IMR-90 (cell line): ENCODE data around the gene DGKG. TPM values are rescaled to one million over a fixed set of nuclear protein-coding genes. Genes with fewer than 3 reads are reported as not detected.
A peak's percentile ranks its signal among the peaks of the same experiment; 100 is the strongest.

ENCODE experiments used
- ATAC-seq: fragments of 200-7000 bp; cut with Tn5 transposase; 2 replicates; pipeline ENCODE4 v1.9.1; 2020; ENCODE audit warnings: low read depth, mild to moderate bottlenecking, moderate library complexity
- BruUV-seq: library from RNA; stranded (reverse); fragments of 400-500 nt; replicated peaks from 2 replicates; lab custom pipeline; 2021; lab: Mats Ljungman, UMichigan
- CTCF ChIA-PET: fragments of 300-600 bp; formaldehyde crosslinking; extraction: SDS; loops from one replicate; lab custom pipeline; 2021; ENCODE audit warnings: antibody characterized with exemption; lab: Yijun Ruan, JAX
- POLR2A ChIA-PET: fragments of 300-600 bp; sonication (Branson Sonifier 250); formaldehyde crosslinking; loops from one replicate; lab custom pipeline; 2022; ENCODE audit warnings: antibody characterized with exemption; ENCODE audit not compliant: unreplicated experiment; lab: Charles Lee
- DNase-seq: peaks from one replicate; pipeline ENCODE4 v3.0.0; 2013
- H2AFZ ChIP-seq: replicated peaks from 2 replicates; pipeline ENCODE3; 2013; ENCODE audit warnings: low read length, mild to moderate bottlenecking; ENCODE audit not compliant: poor library complexity
- H2AK5ac ChIP-seq: 2 replicates; pipeline ENCODE4 v1.6.1; 2013; ENCODE audit warnings: low read depth, low read length, inconsistent platforms
- H2AK9ac ChIP-seq: replicated peaks from 2 replicates; pipeline ENCODE3; 2013; ENCODE audit warnings: mild to moderate bottlenecking, low read depth, low read length, moderate library complexity; ENCODE audit not compliant: poor library complexity
- H2BK120ac ChIP-seq: 2 replicates; pipeline ENCODE4 v1.6.1; 2013; ENCODE audit warnings: low read depth, low read length, inconsistent platforms
- H2BK15ac ChIP-seq: 3 replicates; pipeline ENCODE4 v1.6.1; 2013; ENCODE audit warnings: low read depth, low read length, inconsistent platforms
- H2BK20ac ChIP-seq: 2 replicates; pipeline ENCODE4 v1.6.1; 2013; ENCODE audit warnings: low read depth, mild to moderate bottlenecking, inconsistent platforms, low read length, moderate library complexity
- H2BK5ac ChIP-seq: 2 replicates; pipeline ENCODE4 v1.6.1; 2013; ENCODE audit warnings: mild to moderate bottlenecking, low read depth, low read length, inconsistent platforms; ENCODE audit not compliant: poor library complexity, severe bottlenecking
- H3K14ac ChIP-seq: replicated peaks from 2 replicates; pipeline ENCODE4 v1.6.1; 2013; ENCODE audit warnings: low read depth, low read length, inconsistent platforms
- H3K18ac ChIP-seq: 2 replicates; pipeline ENCODE4 v1.6.1; 2013; ENCODE audit warnings: low read depth, low read length, control low read depth
- H3K23ac ChIP-seq: 2 replicates; pipeline ENCODE4 v1.6.1; 2013; ENCODE audit warnings: low read depth, low read length, inconsistent platforms
- H3K27ac ChIP-seq: 2 replicates; pipeline ENCODE4 v1.5.1; 2013; ENCODE audit warnings: mild to moderate bottlenecking, control low read depth, low read length; ENCODE audit not compliant: insufficient read depth
- H3K27me3 ChIP-seq: 2 replicates; pipeline ENCODE4 v1.6.1; 2013; ENCODE audit warnings: low read length; ENCODE audit not compliant: control insufficient read depth, insufficient read depth
- H3K36me3 ChIP-seq: 2 replicates; pipeline ENCODE4 v1.6.1; 2013; ENCODE audit warnings: low read length, mixed read lengths; ENCODE audit not compliant: control insufficient read depth, insufficient read depth
- H3K4ac ChIP-seq: 2 replicates; pipeline ENCODE4 v1.6.1; 2013; ENCODE audit warnings: low read depth, low read length, inconsistent platforms
- H3K4me1 ChIP-seq: 2 replicates; pipeline ENCODE4 v1.6.1; 2013; ENCODE audit warnings: low read length, mixed read lengths; ENCODE audit not compliant: control insufficient read depth, insufficient read depth
- H3K4me2 ChIP-seq: 2 replicates; pipeline ENCODE4 v1.6.1; 2013; ENCODE audit warnings: low read depth, mild to moderate bottlenecking, control low read depth, low read length, moderate library complexity
- H3K4me3 ChIP-seq: 2 replicates; pipeline ENCODE4 v1.5.1; 2013; ENCODE audit warnings: low read depth, mild to moderate bottlenecking, control low read depth, low read length, moderate library complexity; ENCODE audit not compliant: insufficient read depth
- H3K56ac ChIP-seq: 2 replicates; pipeline ENCODE4 v1.6.1; 2013; ENCODE audit warnings: low read length, inconsistent platforms; ENCODE audit not compliant: insufficient read depth; ENCODE audit errors: extremely low read depth
- H3K79me1 ChIP-seq, 2 experiments: 2 replicates each; pipeline ENCODE4 v1.6.1; 2013; ENCODE audit warnings: low read length in 2 of 2, inconsistent platforms in 1 of 2, low read depth in 1 of 2
- H3K9ac ChIP-seq: 2 replicates; pipeline ENCODE4 v1.6.1; 2013; ENCODE audit warnings: low read depth, low read length, control low read depth
- H3K9me1 ChIP-seq: 2 replicates; pipeline ENCODE4 v1.6.1; 2013; ENCODE audit warnings: low read length, inconsistent platforms; ENCODE audit not compliant: insufficient read depth
- H3K9me3 ChIP-seq: 2 replicates; pipeline ENCODE4 v1.6.1; 2013; ENCODE audit warnings: low read length; ENCODE audit not compliant: control insufficient read depth, insufficient read depth
- H4K20me1 ChIP-seq: 2 replicates; pipeline ENCODE4 v1.6.1; 2013; ENCODE audit warnings: low read length, inconsistent platforms; ENCODE audit not compliant: insufficient read depth
- H4K5ac ChIP-seq: 2 replicates; pipeline ENCODE4 v1.6.1; 2013; ENCODE audit warnings: mild to moderate bottlenecking, low read depth, low read length, control low read depth
- H4K8ac ChIP-seq, 2 experiments: 2 replicates each; pipeline ENCODE4 v1.6.1; 2013; ENCODE audit warnings: low read depth in 2 of 2, low read length in 2 of 2, control low read depth in 1 of 2, inconsistent platforms in 1 of 2
- H4K91ac ChIP-seq: 2 replicates; pipeline ENCODE4 v1.6.1; 2013; ENCODE audit warnings: low read depth, low read length, inconsistent platforms; ENCODE audit not compliant: insufficient read depth
- BHLHE40 ChIP-seq: fragments of 150-350 bp; IDR thresholded peaks from 2 replicates; pipeline ENCODE4 v1.6.1; 2016; ENCODE audit warnings: mild to moderate bottlenecking, low read depth, low read length
- CHD1 ChIP-seq: IDR thresholded peaks from 2 replicates; pipeline ENCODE4 v1.6.1; 2012; ENCODE audit warnings: low read depth, low read length, improper control_type of control experiment
- CTCF ChIP-seq: conservative IDR thresholded peaks from 2 replicates; pipeline ENCODE4 v1.5.1; 2012; ENCODE audit warnings: mild to moderate bottlenecking, low read depth, low read length, improper control_type of control experiment
- MAZ ChIP-seq: IDR thresholded peaks from 2 replicates; pipeline ENCODE4 v1.6.1; 2012; ENCODE audit warnings: low read depth, mild to moderate bottlenecking, low read length, improper control_type of control experiment, moderate library complexity, borderline replicate concordance
- NFE2L2 ChIP-seq: fragments of 150-350 bp; IDR thresholded peaks from 2 replicates; pipeline ENCODE4 v1.6.1; 2016; ENCODE audit warnings: low read depth, mild to moderate bottlenecking, low read length
- POLR2A ChIP-seq: IDR thresholded peaks from 2 replicates; pipeline ENCODE4 v1.6.1; 2012; ENCODE audit warnings: mild to moderate bottlenecking, low read depth, low read length
- RAD21 ChIP-seq: IDR thresholded peaks from 2 replicates; pipeline ENCODE4 v1.6.1; 2012; ENCODE audit warnings: low read length, improper control_type of control experiment
- WGBS, 2 experiments: methylation state at CpG; one replicate each; pipeline versions ENCODE4 v1.1.5 to v1.1.7; 2013; ENCODE audit warnings: missing lambda C conversion rate in 2 of 2; ENCODE audit not compliant: insufficient read length in 1 of 2; ENCODE audit errors: extremely low coverage in 2 of 2; 5-methylcytosine and 5-hydroxymethylcytosine counted together
- dilution Hi-C: fragments of 300-500 bp; cut with HindIII; formaldehyde crosslinking; loops from one replicate; pipeline ENCODE4 v1.14.3; 2018; ENCODE audit warnings: low sequenced_read_pairs; ENCODE audit not compliant: unreplicated experiment
- in situ Hi-C: fragments of 300-500 bp; cut with MboI; formaldehyde crosslinking; loops from 3 replicates; pipeline ENCODE4 v1.14.3; 2019; ENCODE audit warnings: low sequenced_read_pairs, inconsistent platforms, mixed read lengths
- intact Hi-C: fragments of 100-400 bp; cut with micrococcal nuclease; formaldehyde crosslinking; loops from 2 replicates; pipeline ENCODE4 v1.10.0; 2022
- polyA plus RNA-seq, 3 experiments: library from polyadenylated mRNA; depleted of rRNA; stranded (reverse); fragments of >200 nt; gene quantifications; 2 replicates each; pipeline ENCODE4 v1.2.3, GENCODE V29; 2012; ENCODE audit warnings: low replicate concordance in 1 of 3
- total RNA-seq: library from RNA; depleted of rRNA; stranded (reverse); fragments of >200 nt; gene quantifications from 2 replicates; pipeline ENCODE4 v1.2.3, GENCODE V29; 2012

DGKG gene
- total and polyA plus RNA-seq, 2 of the 4 experiments (the other 2 are of a cell fraction) = 1.2 to 4.1 TPM

GRCh38 chr3:186102687-186103086, 259.3 kb downstream of the DGKG start:
- ATAC-seq = no peak
- Histone ChIP-seq H4K5ac (no peak overlapping the region), H2AFZ (no peak overlapping the region), H2BK15ac (no peak overlapping the region), H3K56ac (no peak overlapping the region), H2BK5ac (no peak overlapping the region), H3K27ac (no peak overlapping the region), H3K9ac (no peak overlapping the region), H3K18ac (no peak overlapping the region), H3K23ac (no peak overlapping the region), H2BK20ac (peak overlapping the region; percentile 3; the same call in 1 of the 2 replicates), H3K4ac (no peak overlapping the region), H3K27me3 (no peaks in the 10 kb centered on the region), H4K20me1 (peaks cover 6% of the 10 kb centered on the region; the same call in 1 of the 2 replicates), H2AK9ac (no peak overlapping the region), H2BK120ac (no peak overlapping the region), H3K36me3 (no peaks in the 10 kb centered on the region), H3K4me2 (no peak overlapping the region), H3K4me1 (peaks cover 16% of the 10 kb centered on the region), H4K91ac (no peak overlapping the region), H3K9me3 (no peaks in the 10 kb centered on the region), H3K4me3 (no peak overlapping the region), H3K14ac (no peak overlapping the region; the same call in 1 of the 2 replicates), H2AK5ac (no peak overlapping the region), H4K8ac (no peak overlapping the region), H3K79me1 (peaks cover 27 to 44% of the 10 kb centered on the region in 2 experiments; a peak in 3 of 4 replicates), H3K9me1 (peaks cover 3% of the 10 kb centered on the region; the same call in 1 of the 2 replicates)
- dilution Hi-C loops (no loop called here), in situ Hi-C loops (no loop called here), intact Hi-C loops (loop anchor here (5.0 to 10.0 kb wide), 2 partner anchors 370 to 682 kb away; partner anchors contain the start of gene EIF4A2)
- ChIA-PET CTCF (interaction anchor here (0.6 kb wide), 1 partner anchor 548 kb away, joined by 3 read pairs; no protein-coding TSS in a partner anchor), POLR2A (no interaction called here)
- DNase-seq = peak; percentile 22
- no TSS peak for BruUV-seq
- TF ChIP-seq RAD21 = no peak
- no peak for TF ChIP-seq CTCF
- TF ChIP-seq MAZ = no peak
- TF ChIP-seq NFE2L2 = no peak
- no peak for TF ChIP-seq BHLHE40
- TF ChIP-seq POLR2A = no peak
- no peak for TF ChIP-seq CHD1
- WGBS, 2 experiments = 37% methylated on average over 2 of the region's 4 CpGs; no CpG with 5 or more reads in 1 of the 2 experiments
